Gastrocnemius medialis (tissue), 4 donors: ENCODE measurements around the gene TMEM178A. TPM values are rescaled to one million over a fixed set of nuclear protein-coding genes. Genes with fewer than 3 reads are reported as not detected.

Experiments used
- ATAC-seq, 2 donors: fragments of 150-250 bp; one replicate each; pipeline ENCODE4 v1.9.1; 2016
- DNase-seq, 2 donors: peaks; one replicate each; pipeline ENCODE4 v3.0.0-alpha.2; 2019
- H3K27ac ChIP-seq, 4 donors: fragments of 200-600 bp; sonication (generic); 1 replicate in 1 of 4; 2 replicates in 3 of 4; pipeline ENCODE4 v1.5.1; 2016 to 2018; ENCODE audit warnings: mild to moderate bottlenecking in 2 of 4, moderate library complexity in 1 of 4
- H3K27me3 ChIP-seq, 3 donors: fragments of 200-600 bp; sonication (generic) in 2 of 3; 1 replicate in 1 of 3; 2 replicates in 2 of 3; pipeline versions ENCODE4 v1.5.1 to v1.6.0; 2016 to 2019; ENCODE audit warnings: mild to moderate bottlenecking in 1 of 3, moderate library complexity in 1 of 3
- H3K36me3 ChIP-seq, 2 donors: fragments of 200-600 bp; sonication (generic) in 1 of 2; one replicate each; pipeline ENCODE4 v1.5.1; 2017 to 2018
- H3K4me1 ChIP-seq, 2 donors: fragments of 200-600 bp; sonication (generic) in 1 of 2; one replicate each; pipeline ENCODE4 v1.5.1; 2016 to 2017; ENCODE audit warnings: mild to moderate bottlenecking in 2 of 2
- H3K4me3 ChIP-seq, 4 donors: fragments of 200-600 bp; sonication (generic) in 3 of 4; 1 replicate in 1 of 4; 2 replicates in 3 of 4; pipeline ENCODE4 v1.5.1; 2016 to 2019; ENCODE audit warnings: mild to moderate bottlenecking in 2 of 4
- H3K9me3 ChIP-seq, 3 donors: fragments of 200-600 bp; sonication (generic) in 2 of 3; 1 replicate in 1 of 3; 2 replicates in 2 of 3; pipeline ENCODE4 v1.5.1; 2016 to 2019
- POLR2A ChIP-seq, 2 donors: fragments of 450-650 bp; IDR thresholded peaks; one replicate each; pipeline ENCODE4 v1.6.1; 2017; ENCODE audit warnings: antibody characterized with exemption in 2 of 2, mild to moderate bottlenecking in 2 of 2, moderate library complexity in 2 of 2
- in situ Hi-C, 4 donors: fragments of 200-750 bp; cut with MboI; loops; one replicate each; pipeline versions ENCODE4 v1.15.0 to v1.8.0; 2017; ENCODE audit warnings: low sequenced_read_pairs in 4 of 4
- intact Hi-C: fragments of 100-400 bp; cut with DNase I; formaldehyde crosslinking; loops from one replicate; pipeline ENCODE4 v1.15.1; 2023; ENCODE audit warnings: low total_unique reads
- total RNA-seq, 4 donors: library from RNA; depleted of rRNA; stranded (reverse); fragments of >200 nt; gene quantifications; one replicate each; pipeline versions ENCODE4 v1.1.0 to v1.2.3, GENCODE V29; 2016
- TF ChIP-seq, protein P1 (sequence below), 5 experiments: fragments of 450-650 bp in 3 of 5; fragments of 200-600 bp in 2 of 5; sonication (generic) in 2 of 5; IDR thresholded peaks in 4 of 5; conservative IDR thresholded peaks in 1 of 5; 1 replicate in 4 of 5; 2 replicates in 1 of 5; pipeline ENCODE4 v1.5.1; 2016 to 2019; ENCODE audit warnings: antibody characterized with exemption in 5 of 5, mild to moderate bottlenecking in 3 of 5, moderate library complexity in 3 of 5

Gene TMEM178A
- total RNA-seq, 4 donors from 2014 or later: 0.42 TPM; not detected in 3

DNA sequence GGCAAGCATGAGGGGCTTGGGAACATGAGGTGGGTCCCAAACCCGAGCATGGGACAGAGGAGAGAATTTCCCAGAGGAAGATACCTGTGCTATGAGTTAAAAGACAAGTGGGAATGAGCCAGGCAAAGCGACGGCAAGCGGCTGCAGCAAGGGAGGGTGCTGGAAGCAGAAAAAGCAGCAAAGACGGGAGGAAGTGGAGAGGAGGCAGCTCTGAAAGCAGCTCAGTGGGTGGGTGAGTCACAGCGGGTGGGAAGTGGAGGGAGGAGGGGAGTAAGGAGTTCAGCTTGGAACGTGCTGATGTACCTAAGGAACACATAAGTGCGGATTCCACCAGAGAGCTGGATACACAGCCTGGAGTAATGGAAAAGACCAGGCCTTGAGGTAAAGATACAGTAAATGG lies 71.9 kb downstream of the TMEM178A start:
- in situ Hi-C loops: no loop called here
- DNase-seq: no peak
- no peak for TF ChIP-seq POLR2A (IDR thresholded peaks at IDR 0.05)
- TF ChIP-seq, protein P1, sequence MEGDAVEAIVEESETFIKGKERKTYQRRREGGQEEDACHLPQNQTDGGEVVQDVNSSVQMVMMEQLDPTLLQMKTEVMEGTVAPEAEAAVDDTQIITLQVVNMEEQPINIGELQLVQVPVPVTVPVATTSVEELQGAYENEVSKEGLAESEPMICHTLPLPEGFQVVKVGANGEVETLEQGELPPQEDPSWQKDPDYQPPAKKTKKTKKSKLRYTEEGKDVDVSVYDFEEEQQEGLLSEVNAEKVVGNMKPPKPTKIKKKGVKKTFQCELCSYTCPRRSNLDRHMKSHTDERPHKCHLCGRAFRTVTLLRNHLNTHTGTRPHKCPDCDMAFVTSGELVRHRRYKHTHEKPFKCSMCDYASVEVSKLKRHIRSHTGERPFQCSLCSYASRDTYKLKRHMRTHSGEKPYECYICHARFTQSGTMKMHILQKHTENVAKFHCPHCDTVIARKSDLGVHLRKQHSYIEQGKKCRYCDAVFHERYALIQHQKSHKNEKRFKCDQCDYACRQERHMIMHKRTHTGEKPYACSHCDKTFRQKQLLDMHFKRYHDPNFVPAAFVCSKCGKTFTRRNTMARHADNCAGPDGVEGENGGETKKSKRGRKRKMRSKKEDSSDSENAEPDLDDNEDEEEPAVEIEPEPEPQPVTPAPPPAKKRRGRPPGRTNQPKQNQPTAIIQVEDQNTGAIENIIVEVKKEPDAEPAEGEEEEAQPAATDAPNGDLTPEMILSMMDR (IDR thresholded peaks at IDR 0.05 in 4 of 5, conservative IDR thresholded peaks at IDR 0.05 in 1 of 5): no peak
- H3K4me1 ChIP-seq: peaks cover 2 to 11% of the 10 kb centered on the region in 2 donors
- no peaks in the 10 kb centered on the region for H3K27me3 ChIP-seq
- no peak overlapping the region for H3K4me3 ChIP-seq
- intact Hi-C loops: no loop called here
- peaks cover 0 to 36% of the 10 kb centered on the region in 2 donors for H3K36me3 ChIP-seq
- no peak overlapping the region for H3K27ac ChIP-seq
- no peak for ATAC-seq
- no peaks in the 10 kb centered on the region for H3K9me3 ChIP-seq

DNA sequence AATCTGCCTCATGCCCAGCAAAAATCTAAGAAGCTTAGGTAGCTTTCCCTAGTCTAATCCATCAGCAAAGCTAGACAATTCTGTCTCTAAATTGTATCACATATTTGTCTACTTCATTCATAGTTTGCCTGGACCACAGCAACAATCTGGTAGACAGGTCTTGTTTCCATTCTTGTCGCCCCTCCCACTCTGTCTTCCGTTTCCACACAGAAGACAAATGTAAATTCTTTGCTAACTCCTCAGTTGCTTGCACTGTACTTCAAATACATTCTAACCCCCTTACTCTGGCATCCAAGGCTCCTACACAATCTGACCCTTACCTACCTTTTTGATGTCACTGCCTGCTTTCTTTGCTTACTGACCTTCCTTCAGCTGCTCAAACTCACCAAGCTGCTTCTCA lies 73.2 kb downstream of the TMEM178A start:
- in situ Hi-C loops: no loop called here
- DNase-seq (no peak), ATAC-seq (no peak)
- peaks cover 2 to 5% of the 10 kb centered on the region in 2 donors for H3K4me1 ChIP-seq
- peaks cover 0 to 36% of the 10 kb centered on the region in 2 donors for H3K36me3 ChIP-seq
- no peak overlapping the region for H3K27ac ChIP-seq
- no peaks in the 10 kb centered on the region for H3K9me3 ChIP-seq
- no peak overlapping the region for H3K4me3 ChIP-seq
- intact Hi-C loops: no loop called here
- TF ChIP-seq, protein P1 (IDR thresholded peaks at IDR 0.05 in 4 of 5, conservative IDR thresholded peaks at IDR 0.05 in 1 of 5): no peak
- no peak for TF ChIP-seq POLR2A (IDR thresholded peaks at IDR 0.05)
- H3K27me3 ChIP-seq: no peaks in the 10 kb centered on the region

DNA sequence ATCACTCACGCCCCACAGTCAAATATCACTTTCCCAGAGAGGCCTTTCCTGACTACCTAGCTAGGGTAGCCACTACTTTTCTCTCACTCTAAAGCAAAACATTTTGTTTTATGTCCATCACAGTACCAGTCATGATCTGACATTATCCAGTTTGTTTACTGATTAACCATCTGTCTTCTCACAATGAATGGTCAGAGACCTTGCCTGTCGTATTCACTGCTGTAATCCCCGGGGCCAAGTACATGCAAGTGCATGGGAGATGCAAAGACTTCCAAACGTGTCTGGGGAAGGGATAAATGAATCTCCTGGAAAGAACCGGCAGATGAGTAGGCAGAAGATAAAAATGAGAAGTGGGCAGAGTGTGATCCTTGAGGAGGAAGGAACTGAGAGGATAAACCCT lies 73.7 kb downstream of the TMEM178A start:
- no peak for ATAC-seq
- no peak for TF ChIP-seq POLR2A (IDR thresholded peaks at IDR 0.05)
- TF ChIP-seq, protein P1 (IDR thresholded peaks at IDR 0.05 in 4 of 5, conservative IDR thresholded peaks at IDR 0.05 in 1 of 5): no peak
- Histone ChIP-seq H3K4me3 (no peak overlapping the region), H3K9me3 (no peaks in the 10 kb centered on the region), H3K27ac (no peak overlapping the region), H3K36me3 (peaks cover 0 to 36% of the 10 kb centered on the region in 2 donors), H3K27me3 (no peaks in the 10 kb centered on the region), H3K4me1 (peaks cover 2 to 5% of the 10 kb centered on the region in 2 donors)
- in situ Hi-C loops: no loop called here
- intact Hi-C loops: no loop called here
- no peak for DNase-seq

DNA sequence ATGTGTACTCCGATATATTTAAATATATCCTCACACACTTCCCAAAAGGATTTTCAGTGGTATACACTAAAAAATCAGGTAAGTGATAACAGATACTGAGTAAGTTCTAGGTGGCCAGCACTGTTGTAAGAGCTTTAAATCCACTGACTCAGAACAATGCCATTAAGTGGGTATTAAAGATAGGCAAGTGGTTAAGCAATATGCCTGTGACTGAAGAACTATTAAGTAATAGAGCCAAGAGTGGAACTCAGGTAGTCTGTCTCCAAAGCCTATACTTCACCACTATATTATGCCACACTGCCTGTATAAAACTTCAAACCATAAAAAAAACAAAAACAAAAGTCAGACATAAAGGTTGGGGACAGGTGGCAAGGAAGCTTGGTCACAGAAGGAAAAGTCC lies 76.2 kb downstream of the TMEM178A start:
- Histone ChIP-seq H3K27me3 (no peaks in the 10 kb centered on the region), H3K27ac (peak overlapping the region in 2 of 4 donors; percentile 22 to 31), H3K36me3 (peaks cover 0 to 31% of the 10 kb centered on the region in 2 donors), H3K4me1 (peaks cover 0 to 2% of the 10 kb centered on the region in 2 donors), H3K4me3 (no peak overlapping the region), H3K9me3 (no peaks in the 10 kb centered on the region)
- in situ Hi-C loops: no loop called here
- ATAC-seq (peak; percentile 45 to 94), DNase-seq (no peak)
- no peak for TF ChIP-seq POLR2A (IDR thresholded peaks at IDR 0.05)
- TF ChIP-seq, protein P1 (IDR thresholded peaks at IDR 0.05 in 4 of 5, conservative IDR thresholded peaks at IDR 0.05 in 1 of 5): no peak
- intact Hi-C loops: no loop called here

DNA sequence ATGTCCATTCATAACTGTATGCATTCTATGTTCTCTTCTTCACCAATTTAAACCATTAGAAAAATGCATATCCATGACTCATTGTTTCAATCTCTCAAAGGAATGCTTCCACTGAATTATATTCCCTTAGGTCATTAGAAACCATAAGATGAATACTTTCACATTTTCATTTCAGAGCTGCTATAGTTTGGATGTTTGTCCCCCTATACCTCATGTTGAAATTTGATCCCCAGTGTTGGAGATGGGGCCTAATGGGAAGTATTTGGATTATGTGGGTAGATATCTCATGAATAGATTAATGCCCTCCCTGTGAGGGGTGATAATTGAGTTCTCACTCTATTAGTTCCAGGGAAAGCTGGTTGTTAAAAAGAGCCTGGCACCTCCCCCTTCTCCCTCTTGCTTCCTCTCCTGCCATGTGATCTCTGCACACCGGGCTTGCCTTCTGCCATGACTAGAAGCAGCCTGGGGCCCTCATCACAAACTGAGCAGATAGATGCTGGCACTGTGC lies 77.6 kb downstream of the TMEM178A start:
- H3K27me3 ChIP-seq: no peaks in the 10 kb centered on the region
- TF ChIP-seq POLR2A (IDR thresholded peaks at IDR 0.05): no peak
- TF ChIP-seq, protein P1 (IDR thresholded peaks at IDR 0.05 in 4 of 5, conservative IDR thresholded peaks at IDR 0.05 in 1 of 5): no peak
- peaks cover 0 to 17% of the 10 kb centered on the region in 2 donors for H3K36me3 ChIP-seq
- intact Hi-C loops (no loop called here), in situ Hi-C loops (no loop called here)
- H3K4me1 ChIP-seq: peaks cover 0 to 2% of the 10 kb centered on the region in 2 donors
- no peak for DNase-seq
- no peaks in the 10 kb centered on the region for H3K9me3 ChIP-seq
- H3K4me3 ChIP-seq: no peak overlapping the region
- no peak for ATAC-seq
- no peak overlapping the region for H3K27ac ChIP-seq
